Epithelial cell of proximal tubule (primary cell): ENCODE data around the gene PNCK. TPM values are rescaled to one million over a fixed set of nuclear protein-coding genes. Genes with fewer than 3 reads are reported as not detected.
"Not testable (repeated sequence)": the region's sequence is repeated elsewhere in the genome, so short reads cannot be mapped to it uniquely, and the experiment has no call there.

Source experiments
- DNase-seq: peaks from one replicate; pipeline ENCODE4 v3.0.0-alpha.2; 2011; ENCODE audit warnings: low read depth
- H3K4me3 ChIP-seq: 2 replicates; pipeline ENCODE4 v1.5.1; 2011; ENCODE audit warnings: low read depth, mild to moderate bottlenecking, low read length
- total RNA-seq: library from RNA; depleted of rRNA; stranded (reverse); fragments of >200 nt; gene quantifications from 2 replicates; pipeline ENCODE4 v1.2.3, GENCODE V29; 2015
- TF ChIP-seq, protein P1 (sequence below): conservative IDR thresholded peaks from 2 replicates; pipeline ENCODE4 v1.5.1; 2012; ENCODE audit warnings: low read depth, mild to moderate bottlenecking, low read length

PNCK gene
- total RNA-seq, 1 donor from 2014 or later, result 0.86 TPM

DNA sequence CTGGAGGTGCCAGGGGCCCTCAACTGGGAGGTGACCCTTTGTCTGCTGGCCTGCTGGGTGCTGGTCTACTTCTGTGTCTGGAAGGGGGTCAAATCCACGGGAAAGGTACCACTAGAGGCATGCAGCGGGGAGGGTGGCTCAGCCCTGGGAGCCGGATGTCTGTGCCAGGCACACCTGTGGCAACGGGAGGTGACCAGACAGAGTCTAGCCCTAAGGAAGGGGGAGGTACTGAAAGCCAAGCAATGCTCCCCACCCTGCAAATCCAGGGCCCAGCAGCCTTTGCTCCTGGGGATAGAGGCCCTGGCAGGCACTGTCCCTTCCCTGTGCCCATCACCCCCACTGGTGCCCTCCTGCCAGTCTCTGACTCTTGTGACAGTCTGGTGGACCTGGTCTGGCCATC is 18.4 kb upstream of the PNCK start:
- no peak for DNase-seq
- no peak overlapping the region for H3K4me3 ChIP-seq
- TF ChIP-seq, protein P1, sequence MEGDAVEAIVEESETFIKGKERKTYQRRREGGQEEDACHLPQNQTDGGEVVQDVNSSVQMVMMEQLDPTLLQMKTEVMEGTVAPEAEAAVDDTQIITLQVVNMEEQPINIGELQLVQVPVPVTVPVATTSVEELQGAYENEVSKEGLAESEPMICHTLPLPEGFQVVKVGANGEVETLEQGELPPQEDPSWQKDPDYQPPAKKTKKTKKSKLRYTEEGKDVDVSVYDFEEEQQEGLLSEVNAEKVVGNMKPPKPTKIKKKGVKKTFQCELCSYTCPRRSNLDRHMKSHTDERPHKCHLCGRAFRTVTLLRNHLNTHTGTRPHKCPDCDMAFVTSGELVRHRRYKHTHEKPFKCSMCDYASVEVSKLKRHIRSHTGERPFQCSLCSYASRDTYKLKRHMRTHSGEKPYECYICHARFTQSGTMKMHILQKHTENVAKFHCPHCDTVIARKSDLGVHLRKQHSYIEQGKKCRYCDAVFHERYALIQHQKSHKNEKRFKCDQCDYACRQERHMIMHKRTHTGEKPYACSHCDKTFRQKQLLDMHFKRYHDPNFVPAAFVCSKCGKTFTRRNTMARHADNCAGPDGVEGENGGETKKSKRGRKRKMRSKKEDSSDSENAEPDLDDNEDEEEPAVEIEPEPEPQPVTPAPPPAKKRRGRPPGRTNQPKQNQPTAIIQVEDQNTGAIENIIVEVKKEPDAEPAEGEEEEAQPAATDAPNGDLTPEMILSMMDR, result no peak

DNA sequence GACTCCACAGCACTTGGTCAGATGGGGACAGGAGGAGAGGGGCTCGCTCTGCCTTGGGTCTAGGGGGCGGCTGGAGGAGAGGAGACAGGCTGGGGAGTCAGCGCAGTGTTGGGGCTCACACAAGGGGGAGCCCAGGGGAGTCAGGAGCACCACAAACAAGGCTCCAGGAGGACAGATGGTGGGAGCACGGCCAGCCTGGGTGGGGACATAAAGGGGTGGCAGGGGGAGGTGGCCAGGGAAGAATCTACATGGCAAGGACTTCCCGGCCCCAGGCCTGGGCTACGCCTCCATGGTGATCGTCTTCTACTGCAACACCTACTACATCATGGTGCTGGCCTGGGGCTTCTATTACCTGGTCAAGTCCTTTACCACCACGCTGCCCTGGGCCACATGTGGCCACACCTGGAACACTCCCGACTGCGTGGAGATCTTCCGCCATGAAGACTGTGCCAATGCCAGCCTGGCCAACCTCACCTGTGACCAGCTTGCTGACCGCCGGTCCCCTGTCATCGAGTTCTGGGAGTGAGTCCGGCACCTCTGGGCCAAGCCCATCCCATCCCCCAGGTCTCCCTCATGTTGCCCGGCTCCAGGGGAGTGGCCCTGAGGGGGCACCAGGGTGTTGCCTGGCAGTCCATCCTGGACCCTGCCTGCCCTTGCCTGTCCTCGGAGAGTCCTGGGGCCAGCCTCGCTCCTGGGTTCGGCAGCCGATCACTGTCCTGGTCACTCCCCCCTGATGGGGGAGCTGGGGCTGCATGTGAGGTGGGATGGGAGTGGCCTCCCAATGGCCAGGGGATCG is 17.6 kb upstream of the PNCK start:
- DNase-seq, result not testable (repeated sequence)

DNA sequence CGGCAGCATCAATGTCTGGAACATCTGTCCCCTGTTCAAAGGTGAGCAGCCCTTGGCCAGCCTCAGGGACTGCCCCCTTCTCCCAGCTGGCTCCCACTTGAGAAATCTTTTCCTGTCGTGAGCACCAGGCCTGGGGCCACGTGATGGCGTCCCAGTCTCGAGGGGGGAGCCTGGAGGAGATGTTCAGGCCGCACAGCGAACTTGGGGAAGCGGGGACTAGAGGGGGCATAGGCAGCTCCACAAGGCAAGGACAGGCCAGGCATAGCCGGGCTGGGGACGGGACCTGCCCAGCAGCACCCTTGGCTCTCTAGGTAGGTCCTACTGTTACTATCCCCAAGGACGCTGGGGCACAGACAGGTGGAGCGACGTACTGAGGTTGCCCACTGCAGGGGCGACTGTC is 16.9 kb upstream of the PNCK start:
- peak overlapping the region; percentile 52 for H3K4me3 ChIP-seq
- DNase-seq, result no peak
- TF ChIP-seq, protein P1, result no peak

More for the DNA sequence above, 17.6 kb upstream of the PNCK start:
- not testable (repeated sequence) for H3K4me3 ChIP-seq

DNA sequence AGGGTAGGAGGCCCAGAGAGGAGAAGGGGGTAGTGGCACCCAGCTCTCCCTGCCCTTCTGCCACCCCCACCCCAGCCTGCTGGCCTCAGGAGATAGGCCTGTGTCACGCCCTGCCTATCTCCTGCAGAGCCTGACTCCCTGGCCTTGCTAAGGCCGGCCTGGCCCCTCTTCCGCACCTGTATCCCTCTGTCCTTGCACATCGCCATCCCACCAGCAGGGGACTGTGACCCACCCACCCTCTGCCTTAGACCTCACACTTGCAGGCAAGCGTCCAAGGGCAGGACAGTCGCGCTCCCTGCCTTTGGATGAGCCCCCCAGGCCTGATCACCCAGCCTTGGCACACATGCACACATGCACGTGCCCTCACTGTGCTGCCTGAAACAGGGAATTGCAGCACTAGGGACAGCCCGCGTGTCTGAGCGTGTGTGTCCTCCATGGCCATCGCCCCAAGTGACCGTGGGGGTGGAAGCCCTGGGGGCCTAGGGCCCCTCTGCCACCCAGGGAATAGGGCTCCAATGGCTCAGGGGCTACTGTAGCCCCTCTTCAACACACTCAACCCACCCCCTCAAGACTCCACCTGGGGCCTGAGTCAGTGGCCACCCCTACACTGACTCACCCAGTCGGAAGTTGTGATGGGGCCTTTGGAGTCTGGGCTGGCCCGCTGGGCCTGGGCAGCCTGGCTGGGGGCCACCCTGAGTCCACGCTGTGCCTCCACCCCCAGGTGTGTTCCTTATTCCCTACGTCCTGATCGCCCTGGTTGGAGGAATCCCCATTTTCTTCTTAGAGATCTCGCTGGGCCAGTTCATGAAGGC is 16.2 kb upstream of the PNCK start:
- no peak for DNase-seq
- TF ChIP-seq, protein P1, result peak; percentile 33
- peak overlapping the region; percentile 52 for H3K4me3 ChIP-seq

DNA sequence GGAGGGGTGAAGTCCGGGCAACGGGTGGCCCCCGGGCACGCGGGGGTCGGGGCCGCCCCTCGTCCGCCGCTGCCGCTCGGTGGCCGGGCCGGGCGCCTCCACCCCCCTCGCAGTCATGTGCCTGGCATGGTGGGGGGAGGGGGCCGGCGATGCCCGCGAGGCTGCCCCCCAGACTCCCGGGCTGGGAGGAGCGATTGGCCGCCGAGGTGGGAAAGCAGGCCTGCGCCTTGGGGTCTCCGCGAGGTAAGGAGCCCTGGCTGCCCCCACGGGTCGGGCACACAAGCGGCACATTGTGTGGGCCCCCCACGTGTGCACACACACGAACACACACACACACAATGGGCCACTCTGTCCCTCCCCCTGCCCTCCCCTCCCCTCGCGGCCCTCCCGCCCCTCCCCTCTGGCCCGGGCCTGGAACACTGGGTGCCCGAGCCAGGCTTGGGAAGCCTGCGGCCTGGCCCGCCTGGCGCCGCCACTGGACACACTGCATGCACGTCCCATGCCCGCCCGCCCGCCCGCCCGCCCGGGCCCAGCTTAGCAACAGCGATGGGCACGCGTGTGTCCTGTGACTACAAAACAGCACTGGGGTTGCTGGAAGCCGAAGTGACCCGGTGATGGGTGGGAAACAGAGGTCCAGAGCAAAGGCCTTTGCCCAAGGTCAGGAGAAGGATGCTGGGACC is 15.4 kb upstream of the PNCK start:
- DNase-seq, result no peak
- TF ChIP-seq, protein P1, result no peak
- H3K4me3 ChIP-seq, result peak overlapping the region; percentile 52

DNA sequence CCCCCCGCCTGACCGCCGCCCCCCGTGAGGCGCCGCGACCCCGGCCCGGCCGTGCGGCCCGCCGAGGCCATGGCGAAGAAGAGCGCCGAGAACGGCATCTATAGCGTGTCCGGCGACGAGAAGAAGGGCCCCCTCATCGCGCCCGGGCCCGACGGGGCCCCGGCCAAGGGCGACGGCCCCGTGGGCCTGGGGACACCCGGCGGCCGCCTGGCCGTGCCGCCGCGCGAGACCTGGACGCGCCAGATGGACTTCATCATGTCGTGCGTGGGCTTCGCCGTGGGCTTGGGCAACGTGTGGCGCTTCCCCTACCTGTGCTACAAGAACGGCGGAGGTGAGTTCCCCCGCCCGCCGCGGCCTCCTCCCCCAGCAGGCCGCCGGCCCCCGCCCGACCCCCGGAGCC is 14.9 kb upstream of the PNCK start:
- TF ChIP-seq, protein P1, result no peak
- H3K4me3 ChIP-seq, result peak overlapping the region; percentile 51
- DNase-seq, result no peak

DNA sequence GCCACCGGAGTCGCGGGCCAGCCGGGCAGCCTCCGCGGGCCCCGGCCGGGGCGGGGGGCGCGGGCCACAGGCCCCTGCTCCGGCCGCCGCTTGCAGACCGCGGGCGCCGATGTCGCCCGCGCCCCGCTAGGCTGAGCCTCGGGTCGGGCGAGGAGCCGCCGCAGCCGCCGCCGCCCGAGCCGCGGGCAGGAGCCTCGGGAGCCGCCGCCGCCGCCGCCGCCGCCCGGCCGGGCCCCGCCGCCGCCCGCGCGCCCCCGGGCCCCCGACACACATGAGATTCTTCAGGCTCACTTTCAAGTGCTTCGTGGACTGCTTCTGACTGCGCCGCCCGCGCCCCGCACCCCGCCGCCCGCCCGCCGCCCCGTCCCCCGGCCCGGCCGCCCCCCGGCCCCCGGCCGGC is 14.5 kb upstream of the PNCK start:
- no peak overlapping the region for H3K4me3 ChIP-seq
- TF ChIP-seq, protein P1, result no peak
- DNase-seq, result no peak
